ENCODE results near the gene DBN1. TPM values are rescaled to one million over a fixed set of nuclear protein-coding genes. Genes with fewer than 3 reads are reported as not detected.

The DBN1 gene
- total and polyA plus RNA-seq, 2 experiments from 2014 or later, result 106 to 290 TPM

GRCh38 chr5:177476531-177477233 is 3.2 kb upstream of the DBN1 start:
- Mint-ChIP-seq H3K4me3 (no peak overlapping the region; the same call in 2 of the 3 replicates), H3K36me3 (ENCODE audit: low read depth) (peaks cover 14% of the 10 kb centered on the region), H3K27ac (no peak overlapping the region), H3K4me1 (peaks cover 41% of the 10 kb centered on the region), H3K27me3 (ENCODE audit: insufficient read depth, low read depth, poor library complexity) (peaks cover 26% of the 10 kb centered on the region), H3K9me3 (no peaks in the 10 kb centered on the region)
- no peak for TF ChIP-seq EZH2 (IDR thresholded peaks at IDR 0.05; ENCODE audit: low read depth, unreplicated experiment)
- no peak for TF ChIP-seq ZNF331 (CRISPR knock-in tag; IDR thresholded peaks at IDR 0.05; ENCODE audit: low read depth)
- no peak for TF ChIP-seq CTCF (conservative IDR thresholded peaks at IDR 0.05; ENCODE audit: low read depth in 2 of 2)
- TF ChIP-seq ZNF114 (CRISPR knock-in tag; IDR thresholded peaks at IDR 0.05), result no peak
- TF ChIP-seq CREB1 (CRISPR knock-in tag; IDR thresholded peaks at IDR 0.05; ENCODE audit: low read depth), result no peak
- TF ChIP-seq ETS1 (IDR thresholded peaks at IDR 0.05), result no peak
- TF ChIP-seq STAT1 (IDR thresholded peaks at IDR 0.05; ENCODE audit: unreplicated experiment), result no peak
- no peak for TF ChIP-seq POLR2AphosphoS5 (IDR thresholded peaks at IDR 0.05; ENCODE audit: low read depth)
- TF ChIP-seq JUNB (IDR thresholded peaks at IDR 0.05; ENCODE audit: unreplicated experiment), result no peak
- TF ChIP-seq REST (IDR thresholded peaks at IDR 0.05; ENCODE audit: unreplicated experiment), result no peak
- Histone ChIP-seq H3K27me3 (ENCODE audit: insufficient read depth) (no peaks in the 10 kb centered on the region), H4K20me1 (replicated peaks; ENCODE audit: insufficient read depth) (peaks cover 7% of the 10 kb centered on the region), H3K4me1 (ENCODE audit: insufficient read depth) (peaks cover 27% of the 10 kb centered on the region), H3K4me3 (no peak overlapping the region), H3K79me2 (replicated peaks; ENCODE audit: insufficient read depth) (peaks cover 12% of the 10 kb centered on the region), H3K4me2 (no peak overlapping the region), H3K9me2 (ENCODE audit: insufficient read depth) (no peaks in the 10 kb centered on the region), H3K27ac (ENCODE audit: low read depth) (no peak overlapping the region), H2AFZ (no peak overlapping the region), H3F3A (replicated peaks; ENCODE audit: low read depth) (peaks cover 19% of the 10 kb centered on the region), H3K36me3 (ENCODE audit: insufficient read depth) (0 out of 2 replicates have a peak, but pooled peaks cover 2% of the 10 kb centered on the region)
- peak; percentile 41 for DNase-seq (ENCODE audit: low spot score)
- no peak for ATAC-seq
